ENCODE data around the gene OPA3. TPM values are rescaled to one million over a fixed set of nuclear protein-coding genes. Genes with fewer than 3 reads are reported as not detected.

Gene OPA3
- total and polyA plus RNA-seq, 8 donors: under 0.01 to 27.5 (median 3.7) TPM

GRCh38 chr19:45529420-45529785 is 55.2 kb downstream of the OPA3 start:
- Histone ChIP-seq H3K9me3 (no peaks in the 10 kb centered on the region), H3K4me1 (peaks cover 18 to 52% (median 33%) of the 10 kb centered on the region in 4 donors), H3K27me3 (peaks cover 0 to 10% (median 10%) of the 10 kb centered on the region in 3 donors), H3K4me3 (peak overlapping the region; percentile 39 to 49 (median 46)), H3K36me3 (peaks cover 24 to 35% (median 33%) of the 10 kb centered on the region in 4 donors), H3K27ac (no peak overlapping the region)
- intact Hi-C loops (cut with DNase I; ENCODE audit: low total_unique reads): loop anchor here (10.0 kb wide), 1 partner anchor 115 kb away; no protein-coding TSS in a partner anchor
- TF ChIP-seq POLR2AphosphoS5 (IDR thresholded peaks at IDR 0.05) (no peak), POLR2A (IDR thresholded peaks at IDR 0.05) (no peak), EP300 (IDR thresholded peaks at IDR 0.05) (no peak), CTCF (IDR thresholded peaks at IDR 0.05) (no peak)
- WGBS, 5 donors: 23 to 31% (median 28%) methylated on average over 13 to 14 of the region's 14 CpGs
- DNase-seq: no peak

GRCh38 chr19:45528744-45529419 is 55.7 kb downstream of the OPA3 start:
- peaks cover 18 to 57% (median 35%) of the 10 kb centered on the region in 4 donors for H3K4me1 ChIP-seq
- H3K4me3 ChIP-seq: peak overlapping the region; percentile 39 to 49 (median 46)
- DNase-seq: peak; percentile 70 to 90
- H3K36me3 ChIP-seq: peaks cover 29 to 41% (median 38%) of the 10 kb centered on the region in 4 donors
- H3K27ac ChIP-seq: peak overlapping the region; percentile 9 to 72 (median 59)
- no peak for TF ChIP-seq EP300 (IDR thresholded peaks at IDR 0.05)
- TF ChIP-seq POLR2A (IDR thresholded peaks at IDR 0.05): no peak
- TF ChIP-seq CTCF (IDR thresholded peaks at IDR 0.05): peak in 1 of 7 experiments; percentile 6
- no peak for TF ChIP-seq POLR2AphosphoS5 (IDR thresholded peaks at IDR 0.05)
- no peaks in the 10 kb centered on the region for H3K9me3 ChIP-seq
- WGBS, 5 donors: 5 to 14% (median 6%) methylated on average over 18 to 49 of the region's 49 CpGs
- H3K27me3 ChIP-seq: peaks cover 0 to 10% (median 10%) of the 10 kb centered on the region in 3 donors
- intact Hi-C loops (cut with DNase I; ENCODE audit: low total_unique reads): loop anchor here (10.0 kb wide), 1 partner anchor 116 kb away; no protein-coding TSS in a partner anchor

- Histone ChIP-seq H3K27ac (peak overlapping the region; percentile 9 to 72 (median 59)), H3K4me1 (peaks cover 18 to 62% (median 38%) of the 10 kb centered on the region in 4 donors), H3K36me3 (peaks cover 30 to 47% (median 41%) of the 10 kb centered on the region in 4 donors), H3K9me3 (no peaks in the 10 kb centered on the region), H3K4me3 (peak overlapping the region; percentile 39 to 49 (median 46)), H3K27me3 (peaks cover 0 to 10% (median 10%) of the 10 kb centered on the region in 3 donors)
- TF ChIP-seq EP300 (IDR thresholded peaks at IDR 0.05) (no peak), CTCF (IDR thresholded peaks at IDR 0.05) (no peak), POLR2AphosphoS5 (IDR thresholded peaks at IDR 0.05) (no peak), POLR2A (IDR thresholded peaks at IDR 0.05) (no peak)
- peak in 1 of 2 donors; percentile 76 for DNase-seq
- 13 to 26% (median 20%) methylated on average over 17 of the region's 17 CpGs for WGBS, 5 donors
- intact Hi-C loops (cut with DNase I; ENCODE audit: low total_unique reads): loop anchor here (10.0 kb wide), 1 partner anchor 117 kb away; no protein-coding TSS in a partner anchor
These were observed 56.4 kb downstream of the OPA3 start for GRCh38 chr19:45528149-45528743.

- peaks cover 18 to 67% (median 38%) of the 10 kb centered on the region in 4 donors for H3K4me1 ChIP-seq
- DNase-seq: no peak
- no peak for TF ChIP-seq POLR2A (IDR thresholded peaks at IDR 0.05)
- TF ChIP-seq CTCF (IDR thresholded peaks at IDR 0.05): no peak
- no peak for TF ChIP-seq EP300 (IDR thresholded peaks at IDR 0.05)
- peak in 1 of 3 donors; percentile 17 for TF ChIP-seq POLR2AphosphoS5 (IDR thresholded peaks at IDR 0.05)
- peak overlapping the region; percentile 9 to 72 (median 59) for H3K27ac ChIP-seq
- H3K4me3 ChIP-seq: peak overlapping the region in 1 of 4 donors; percentile 45
- 58 to 69% (median 63%) methylated on average over 15 of the region's 15 CpGs for WGBS, 5 donors
- intact Hi-C loops (cut with DNase I; ENCODE audit: low total_unique reads): loop anchor here (10.0 kb wide), 1 partner anchor 117 kb away; no protein-coding TSS in a partner anchor
- peaks cover 32 to 52% (median 46%) of the 10 kb centered on the region in 4 donors for H3K36me3 ChIP-seq
- H3K9me3 ChIP-seq: no peaks in the 10 kb centered on the region
- peaks cover 0 to 10% (median 10%) of the 10 kb centered on the region in 3 donors for H3K27me3 ChIP-seq
These were observed 56.9 kb downstream of the OPA3 start for GRCh38 chr19:45527731-45528130.

Measured in stomach (tissue), 9 donors.